Fibroblast of pulmonary artery (primary cell): ENCODE measurements around the gene RNF220.

Experiments
- DNase-seq: peaks from one replicate; pipeline ENCODE4 v3.0.0-alpha.2; 2010; ENCODE audit warnings: low read depth
- H3K4me3 ChIP-seq: replicated peaks from 2 replicates; pipeline ENCODE4 v1.5.1; 2011; ENCODE audit warnings: low read depth, mild to moderate bottlenecking, control low read depth, low read length, moderate library complexity
- CTCF ChIP-seq: IDR thresholded peaks from 2 replicates; pipeline ENCODE4 v1.5.1; 2011; ENCODE audit warnings: mild to moderate bottlenecking, control low read depth, low read length, inconsistent platforms; ENCODE audit errors: missing control alignments

Gene RNF220

GRCh38 chr1:44523593-44524591 is 118.8 kb downstream of the RNF220 start:
- DNase-seq, result no peak
- TF ChIP-seq CTCF, result no peak
- H3K4me3 ChIP-seq, result no peak overlapping the region

- H3K4me3 ChIP-seq, result no peak overlapping the region
- no peak for DNase-seq
- TF ChIP-seq CTCF, result no peak
Measured at GRCh38 chr1:44524655-44525500, 119.8 kb downstream of the RNF220 start.

- no peak overlapping the region for H3K4me3 ChIP-seq
- TF ChIP-seq CTCF, result no peak
- no peak for DNase-seq
Measured at GRCh38 chr1:44526295-44527073, 121.4 kb downstream of the RNF220 start.

- TF ChIP-seq CTCF, result no peak
- DNase-seq, result peak; percentile 30
- no peak overlapping the region for H3K4me3 ChIP-seq
Measured at GRCh38 chr1:44531785-44532566, 126.9 kb downstream of the RNF220 start.

- no peak for DNase-seq
- no peak for TF ChIP-seq CTCF
- H3K4me3 ChIP-seq, result no peak overlapping the region
Measured at GRCh38 chr1:44532567-44532944, 127.5 kb downstream of the RNF220 start.

- H3K4me3 ChIP-seq, result no peak overlapping the region
- TF ChIP-seq CTCF, result no peak
- DNase-seq, result no peak
Measured at GRCh38 chr1:44534771-44535170, 129.7 kb downstream of the RNF220 start.
